NCI-H2227 (cell line): Measurements from ENCODE around the gene PIKFYVE.

ENCODE experiments used
- DNase-seq: peaks from one replicate; lab custom pipeline; 2025; ENCODE audit not compliant: unreplicated experiment; lab: John Stamatoyannopoulos, UW

Gene PIKFYVE

GRCh38 chr2:208406474-208407451 is 140.7 kb downstream of the PIKFYVE start, which contains the start of gene PTH2R:
Gene PTH2R (plus strand): TSS chr2:208406792. CDS start chr2:208407044, 252 bp downstream.
- peak; percentile 68 for DNase-seq

DNA sequence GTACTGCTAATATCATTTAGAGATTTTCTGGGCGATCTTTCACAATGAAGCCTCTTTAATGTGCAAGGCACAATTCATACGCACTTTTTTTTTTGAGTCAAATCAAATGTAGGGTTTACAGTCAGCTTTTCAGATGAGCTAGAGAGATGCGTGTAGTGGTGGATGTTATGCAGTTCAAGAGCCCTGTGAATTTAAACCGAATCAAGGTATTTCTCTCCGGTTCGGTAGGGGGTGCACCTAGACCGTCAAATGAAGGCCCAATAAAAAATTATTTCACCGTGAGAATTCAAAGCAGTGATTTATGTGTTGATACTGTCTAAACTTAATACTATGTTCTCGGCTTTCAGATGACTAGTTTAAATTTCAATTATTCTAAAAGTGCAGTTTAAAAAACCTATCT is 141.6 kb downstream of the PIKFYVE start:
- DNase-seq: peak; percentile 82
